ENCODE measurements around the gene SYTL4. TPM values are rescaled to one million over a fixed set of nuclear protein-coding genes. Genes with fewer than 3 reads are reported as not detected.
A peak's percentile ranks its signal among the peaks of the same experiment; 100 is the strongest.
"Not testable (repeated sequence)": the region's sequence is repeated elsewhere in the genome, so short reads cannot be mapped to it uniquely, and the experiment has no call there.

The SYTL4 gene
- total RNA-seq (2014; rRNA removed; shearing (Covaris generic); ENCODE audit: low replicate concordance) = 0.17 and 0.23 TPM in 2 replicates

DNA sequence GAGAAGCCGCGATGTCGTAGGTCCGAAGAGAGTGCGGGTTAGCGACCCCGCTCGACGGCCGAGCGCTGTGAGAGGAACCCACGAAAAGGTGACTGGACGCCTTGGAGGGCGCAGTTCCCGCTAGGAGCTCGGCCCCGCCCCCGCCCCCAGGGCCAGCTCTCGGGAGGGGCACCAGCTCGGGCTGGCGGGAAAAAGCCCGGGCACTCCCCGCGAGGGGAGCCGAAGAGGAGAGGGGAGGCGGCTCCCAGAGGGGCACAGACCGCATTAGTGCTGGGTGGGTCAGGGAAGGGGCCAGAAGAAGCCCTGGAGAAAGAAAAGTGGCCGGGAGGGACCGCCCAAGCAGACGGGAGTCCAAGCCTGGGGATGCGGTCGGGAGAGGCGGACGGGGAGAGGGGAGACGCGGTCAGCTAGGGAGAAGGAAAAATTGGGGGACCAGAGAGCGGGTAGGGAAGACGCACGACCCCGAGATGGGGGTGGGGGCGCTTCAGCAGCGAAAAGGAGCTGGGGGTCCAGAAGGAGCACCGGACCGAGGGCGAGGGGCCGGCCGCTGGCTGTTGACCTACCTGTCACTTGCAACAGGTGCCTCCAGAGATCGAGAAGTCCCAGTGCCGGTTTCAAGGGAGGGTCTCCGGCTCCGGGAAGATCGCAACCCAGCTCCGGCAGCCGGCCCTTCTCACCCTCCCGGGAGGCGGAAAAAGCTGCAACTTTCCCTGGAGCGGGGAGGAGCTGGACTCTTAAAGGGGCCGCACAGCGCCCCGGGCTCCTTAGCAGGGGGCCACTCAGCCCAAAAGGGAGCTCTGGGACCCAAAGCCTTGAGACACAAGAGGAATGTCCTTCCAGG is at the start of gene SYTL4:
Gene SYTL4, minus strand, starts transcription at position 681 of the 841 bp plus-strand sequence. CDS start 30,084 bp downstream, outside the sequence.
- Histone ChIP-seq H3K4me3 (peak within 1 kb of the TSS; percentile 52), H3K27me3 (no peaks in the 10 kb centered on the region), H3K36me3 (no peaks in the 10 kb centered on the region), H3K9me3 (no peaks in the 10 kb centered on the region)
- peak; percentile 5 for DNase-seq

- not testable (repeated sequence) for H3K4me3 ChIP-seq, H3K9me3 ChIP-seq, DNase-seq, H3K27me3 ChIP-seq, H3K36me3 ChIP-seq
Observed at GRCh38 chrX:100769439-100769838, 37.5 kb upstream of the SYTL4 start.

GRCh38 chrX:100768679-100769338 is 36.9 kb upstream of the SYTL4 start:
- H3K36me3 ChIP-seq = no peaks in the 10 kb centered on the region
- H3K9me3 ChIP-seq = peaks cover 3% of the 10 kb centered on the region; the same call in 1 of the 2 replicates
- peak; percentile 41 for DNase-seq
- H3K4me3 ChIP-seq = no peak overlapping the region
- H3K27me3 ChIP-seq = peaks cover 7% of the 10 kb centered on the region; the same call in 1 of the 2 replicates

DNA sequence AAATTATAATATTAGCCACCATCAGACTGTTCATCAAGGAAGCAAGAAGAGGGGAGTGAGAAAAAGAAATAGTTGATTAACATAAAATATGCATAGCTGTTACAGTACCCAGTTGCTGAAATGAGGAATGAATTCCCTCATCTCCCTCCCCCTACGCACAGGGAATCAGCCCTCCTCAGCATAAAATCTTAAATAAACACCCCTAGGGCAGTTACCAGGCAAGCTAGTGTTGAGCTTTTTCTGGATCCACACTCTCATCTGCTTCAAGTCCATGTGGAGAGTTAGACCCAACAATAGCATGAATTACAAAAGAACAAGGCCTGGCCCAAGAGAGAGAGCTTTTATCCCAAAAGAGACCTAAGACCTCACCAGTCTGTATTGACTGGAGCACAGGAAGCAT is 19.0 kb upstream of the SYTL4 start:
- Histone ChIP-seq H3K4me3 (no peak overlapping the region), H3K9me3 (no peaks in the 10 kb centered on the region), H3K36me3 (no peaks in the 10 kb centered on the region), H3K27me3 (no peaks in the 10 kb centered on the region)
- no peak for DNase-seq

DNA sequence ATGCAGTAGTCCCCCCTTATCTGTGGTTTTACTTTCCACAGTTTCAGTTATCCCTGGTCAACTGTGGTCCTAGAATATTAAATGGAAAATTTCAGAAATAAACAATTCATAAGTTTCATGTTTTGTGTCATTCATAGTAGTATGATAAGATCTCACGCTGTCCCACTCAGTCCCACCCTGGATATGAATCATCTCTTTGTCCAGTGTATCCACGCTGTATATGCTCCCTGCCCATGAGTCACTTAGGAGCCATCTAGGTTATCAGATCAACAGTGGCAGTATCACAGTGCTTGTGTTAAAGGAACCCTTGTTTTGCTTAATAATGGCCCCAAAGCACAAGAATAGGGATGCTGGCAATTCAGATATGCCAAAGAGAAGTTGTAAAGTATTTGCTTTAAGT is 16.2 kb upstream of the SYTL4 start:
- no peak overlapping the region for H3K4me3 ChIP-seq
- H3K36me3 ChIP-seq = no peaks in the 10 kb centered on the region
- no peaks in the 10 kb centered on the region for H3K9me3 ChIP-seq
- no peak for DNase-seq
- H3K27me3 ChIP-seq = no peaks in the 10 kb centered on the region

GRCh38 chrX:100747703-100748102 is 15.8 kb upstream of the SYTL4 start:
- Histone ChIP-seq H3K27me3 (no peaks in the 10 kb centered on the region), H3K4me3 (no peak overlapping the region), H3K36me3 (no peaks in the 10 kb centered on the region), H3K9me3 (no peaks in the 10 kb centered on the region)
- no peak for DNase-seq

DNA sequence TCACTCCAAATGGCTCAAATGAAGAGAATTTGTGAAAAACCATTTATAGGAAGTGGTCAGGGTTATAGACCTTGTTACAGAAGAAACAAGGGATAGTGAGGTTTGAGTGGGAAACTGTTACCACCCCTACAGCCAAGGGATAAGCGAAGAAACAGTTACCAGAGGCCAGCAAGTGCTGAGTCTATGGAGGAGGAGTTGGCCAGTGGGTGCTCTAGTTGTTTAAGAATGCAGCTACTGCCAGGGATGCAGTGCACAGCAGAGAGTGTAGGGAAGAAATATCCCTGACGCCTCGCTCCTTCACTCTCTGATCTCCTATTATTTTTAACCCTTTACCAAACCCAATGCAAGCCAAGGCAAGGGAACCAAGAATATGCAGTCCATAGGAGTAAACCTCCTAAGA is 15.2 kb upstream of the SYTL4 start:
- H3K9me3 ChIP-seq = no peaks in the 10 kb centered on the region
- H3K27me3 ChIP-seq = no peaks in the 10 kb centered on the region
- no peak for DNase-seq
- no peak overlapping the region for H3K4me3 ChIP-seq
- H3K36me3 ChIP-seq = no peaks in the 10 kb centered on the region

GRCh38 chrX:100745806-100746537 is 14.1 kb upstream of the SYTL4 start:
- Histone ChIP-seq H3K9me3 (no peaks in the 10 kb centered on the region), H3K27me3 (no peaks in the 10 kb centered on the region), H3K4me3 (no peak overlapping the region), H3K36me3 (no peaks in the 10 kb centered on the region)
- no peak for DNase-seq

DNA sequence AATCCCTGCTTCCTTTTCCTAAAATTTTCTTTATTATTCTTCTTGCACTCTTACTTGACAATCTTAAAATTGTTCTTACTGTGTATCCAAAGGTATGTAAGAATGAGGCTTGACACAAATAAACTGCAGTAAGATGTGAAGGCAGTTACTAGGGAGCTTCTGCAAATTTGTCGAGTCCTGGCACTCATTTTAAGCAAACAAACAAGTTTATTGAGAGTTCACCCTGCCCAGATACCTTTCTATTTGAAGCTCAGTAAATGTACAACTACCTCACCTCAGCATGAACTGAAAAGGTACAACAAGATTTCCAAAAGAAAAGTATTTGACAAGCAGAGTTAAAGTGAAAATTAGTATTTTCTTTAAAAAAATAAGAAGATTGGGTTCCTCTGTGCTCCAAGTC is 13.3 kb upstream of the SYTL4 start:
- no peak for DNase-seq
- no peaks in the 10 kb centered on the region for H3K9me3 ChIP-seq
- no peak overlapping the region for H3K4me3 ChIP-seq
- H3K36me3 ChIP-seq = no peaks in the 10 kb centered on the region
- no peaks in the 10 kb centered on the region for H3K27me3 ChIP-seq

GRCh38 chrX:100743009-100743607 is 11.2 kb upstream of the SYTL4 start:
- Histone ChIP-seq H3K27me3 (no peaks in the 10 kb centered on the region), H3K9me3 (no peaks in the 10 kb centered on the region), H3K4me3 (no peak overlapping the region), H3K36me3 (no peaks in the 10 kb centered on the region)
- DNase-seq = no peak

GRCh38 chrX:100724006-100724405 is 7.9 kb downstream of the SYTL4 start:
- not testable (repeated sequence) for H3K36me3 ChIP-seq, DNase-seq, H3K9me3 ChIP-seq, H3K4me3 ChIP-seq, H3K27me3 ChIP-seq

DNA sequence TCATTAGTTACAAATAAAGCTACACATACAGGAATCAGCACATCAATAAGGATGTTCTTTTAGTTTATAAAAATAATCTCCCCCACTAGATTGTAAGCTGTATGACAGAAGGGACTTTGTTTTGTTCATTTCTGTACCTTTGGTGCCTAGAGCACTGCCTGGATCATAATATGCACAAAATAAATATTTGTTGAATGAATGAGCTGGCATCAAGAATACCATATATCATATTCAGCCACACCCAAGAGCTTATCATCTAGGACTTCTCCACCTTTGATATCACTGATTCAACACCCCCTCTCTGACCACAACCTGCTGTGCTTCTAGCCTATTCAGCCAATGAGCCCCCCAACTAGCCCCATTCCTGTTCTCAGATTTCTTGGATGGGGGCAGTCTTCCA is 10.6 kb downstream of the SYTL4 start:
- no peaks in the 10 kb centered on the region for H3K27me3 ChIP-seq
- no peaks in the 10 kb centered on the region for H3K9me3 ChIP-seq
- H3K4me3 ChIP-seq = no peak overlapping the region
- DNase-seq = no peak
- no peaks in the 10 kb centered on the region for H3K36me3 ChIP-seq

GRCh38 chrX:100720301-100720700 is 11.6 kb downstream of the SYTL4 start:
- Histone ChIP-seq H3K27me3 (no peaks in the 10 kb centered on the region), H3K36me3 (no peaks in the 10 kb centered on the region), H3K4me3 (no peak overlapping the region), H3K9me3 (no peaks in the 10 kb centered on the region)
- no peak for DNase-seq

GRCh38 chrX:100719139-100719538 is 12.8 kb downstream of the SYTL4 start:
- H3K36me3 ChIP-seq = no peaks in the 10 kb centered on the region
- no peak for DNase-seq

GRCh38 chrX:100717363-100717762 is 14.6 kb downstream of the SYTL4 start:
- Histone ChIP-seq H3K4me3 (no peak overlapping the region), H3K36me3 (no peaks in the 10 kb centered on the region), H3K27me3 (no peaks in the 10 kb centered on the region), H3K9me3 (no peaks in the 10 kb centered on the region)
- no peak for DNase-seq

More at GRCh38 chrX:100719139-100719538, 12.8 kb downstream of the SYTL4 start:
- H3K4me3 ChIP-seq = no peak overlapping the region
- H3K27me3 ChIP-seq = no peaks in the 10 kb centered on the region
- no peaks in the 10 kb centered on the region for H3K9me3 ChIP-seq

DNA sequence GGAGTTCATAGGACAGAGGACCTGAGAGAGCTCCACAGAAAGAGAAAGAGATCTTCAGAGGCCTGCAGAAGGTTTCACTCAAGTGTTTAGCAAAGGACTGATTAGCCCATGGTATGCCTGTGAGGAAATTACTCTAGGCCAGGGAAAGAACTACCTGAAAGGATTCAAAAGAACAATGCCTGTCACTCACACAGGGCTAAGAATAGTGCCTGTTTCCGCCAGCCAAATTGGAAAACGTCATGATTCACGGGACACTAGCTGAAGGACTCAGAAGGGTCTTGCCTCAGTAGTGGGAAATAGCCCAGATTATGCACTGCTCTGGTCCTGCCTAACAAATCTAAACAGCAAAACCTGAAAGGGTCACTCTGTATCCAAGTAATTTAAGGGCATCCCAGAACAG is 21.1 kb downstream of the SYTL4 start:
- no peak overlapping the region for H3K4me3 ChIP-seq
- no peaks in the 10 kb centered on the region for H3K36me3 ChIP-seq
- no peaks in the 10 kb centered on the region for H3K27me3 ChIP-seq
- no peak for DNase-seq
- H3K9me3 ChIP-seq = no peaks in the 10 kb centered on the region

Measured in MG63 (cell line).